Subcutaneous abdominal adipose tissue (tissue), 5 donors: ENCODE measurements around the gene GALNT9.
"Not testable (repeated sequence)": the region's sequence is repeated elsewhere in the genome, so short reads cannot be mapped to it uniquely, and the experiment has no call there.

ENCODE experiments used
- H3K27ac ChIP-seq: one replicate; pipeline ENCODE4 v1.7.0; 2013; ENCODE audit warnings: low read depth, mild to moderate bottlenecking, inconsistent platforms, low read length, moderate library complexity
- H3K27me3 ChIP-seq, 5 donors: one replicate each; pipeline ENCODE4 v1.7.0; 2013; ENCODE audit warnings: low read length in 5 of 5, inconsistent platforms in 1 of 5; ENCODE audit not compliant: control insufficient read depth in 5 of 5, insufficient read depth in 4 of 5
- H3K36me3 ChIP-seq, 5 donors: one replicate each; pipeline ENCODE4 v1.7.0; 2013; ENCODE audit warnings: low read length in 5 of 5; ENCODE audit not compliant: control insufficient read depth in 5 of 5, insufficient read depth in 5 of 5
- H3K4me1 ChIP-seq, 5 donors: one replicate each; pipeline ENCODE4 v1.7.0; 2013; ENCODE audit warnings: low read length in 5 of 5, mild to moderate bottlenecking in 3 of 5, moderate library complexity in 1 of 5; ENCODE audit not compliant: control insufficient read depth in 5 of 5, insufficient read depth in 5 of 5
- H3K4me3 ChIP-seq, 5 donors: one replicate each; pipeline ENCODE4 v1.7.0; 2013; ENCODE audit warnings: low read length in 5 of 5, low read depth in 1 of 5
- H3K9ac ChIP-seq, 5 donors: one replicate each; pipeline ENCODE4 v1.7.0; 2013; ENCODE audit warnings: low read length in 5 of 5, mild to moderate bottlenecking in 4 of 5, moderate library complexity in 3 of 5
- H3K9me3 ChIP-seq, 5 donors: one replicate each; pipeline ENCODE4 v1.7.0; 2013; ENCODE audit warnings: low read length in 5 of 5; ENCODE audit not compliant: control insufficient read depth in 5 of 5
- donor health status: healthy.
- donor health status: healthy.
- donor health status: healthy.
- donor health status: healthy.
- donor health status: healthy.

GALNT9 gene

DNA sequence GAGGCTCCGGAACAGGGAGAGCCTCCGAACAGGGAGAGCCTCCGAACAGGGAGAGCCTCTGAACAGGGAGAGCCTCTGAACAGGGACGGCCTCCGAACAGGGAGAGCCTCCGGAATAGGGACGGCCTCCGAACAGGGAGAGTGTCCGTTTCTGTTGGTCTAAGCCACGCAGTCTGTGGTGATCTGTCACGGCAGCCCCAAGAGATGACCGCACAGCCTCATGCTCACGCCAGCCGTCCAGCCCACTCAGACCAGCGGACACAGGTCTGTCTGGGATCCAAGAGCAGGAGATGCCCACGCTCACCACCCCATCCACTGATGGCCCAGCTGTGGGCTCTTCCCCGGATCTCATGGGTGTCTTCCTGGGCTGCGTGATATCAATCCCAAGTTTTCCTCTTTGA is 33.3 kb downstream of the GALNT9 start:
- Histone ChIP-seq H3K4me1 (peaks cover 0 to 10% (median 0%) of the 10 kb centered on the region in 5 donors), H3K36me3 (no peaks in the 10 kb centered on the region), H3K9me3 (no peaks in the 10 kb centered on the region), H3K27me3 (peaks cover 30 to 47% (median 34%) of the 10 kb centered on the region in 5 donors), H3K27ac (no peak overlapping the region), H3K9ac (no peak overlapping the region), H3K4me3 (no peak overlapping the region)

DNA sequence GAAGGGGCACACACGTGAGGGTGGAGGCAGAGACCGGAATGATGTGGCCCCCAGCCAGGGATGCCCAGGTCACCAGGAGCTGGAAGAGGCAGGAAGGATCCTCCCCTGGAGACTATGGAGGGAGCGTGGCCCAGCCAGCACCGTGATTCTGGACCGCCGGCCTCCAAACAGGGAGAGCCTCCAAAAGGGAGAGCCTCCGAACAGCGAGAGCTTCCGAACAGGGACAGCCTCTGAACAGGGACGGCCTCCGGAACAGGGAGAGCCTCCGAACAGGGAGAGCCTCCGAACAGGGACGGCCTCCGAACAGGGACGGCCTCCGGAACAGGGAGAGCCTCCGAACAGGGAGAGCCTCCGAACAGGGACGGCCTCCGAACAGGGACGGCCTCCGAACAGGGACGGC is 33.8 kb downstream of the GALNT9 start:
- H3K9me3 ChIP-seq, H3K4me3 ChIP-seq, H3K27ac ChIP-seq, H3K36me3 ChIP-seq, H3K4me1 ChIP-seq, H3K9ac ChIP-seq: not testable (repeated sequence)
- peaks cover 30 to 45% (median 34%) of the 10 kb centered on the region in 5 donors for H3K27me3 ChIP-seq

DNA sequence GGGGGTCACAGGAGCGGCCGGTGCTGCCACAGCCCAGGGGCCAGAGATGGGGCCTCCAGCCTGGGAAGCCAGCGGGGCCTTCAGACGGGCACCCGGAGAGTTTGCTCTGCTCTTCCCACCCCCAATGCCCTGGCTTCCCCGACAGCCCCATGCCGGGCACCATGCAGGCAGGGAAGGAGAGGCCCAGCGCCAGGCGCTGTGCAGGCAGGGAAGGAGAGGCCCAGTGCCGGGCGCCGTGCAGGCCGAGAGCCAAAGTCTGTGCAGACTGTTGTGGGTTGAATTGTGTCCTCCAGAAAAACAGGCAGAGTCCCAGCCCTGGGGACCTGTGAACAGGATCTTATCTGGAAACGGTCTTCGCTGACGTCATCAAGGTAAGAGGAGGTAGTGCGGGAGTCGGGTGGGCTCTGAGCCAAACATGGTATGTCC is 34.3 kb downstream of the GALNT9 start:
- Histone ChIP-seq H3K9me3 (no peaks in the 10 kb centered on the region), H3K27ac (no peak overlapping the region), H3K36me3 (no peaks in the 10 kb centered on the region), H3K4me1 (peaks cover 0 to 10% (median 0%) of the 10 kb centered on the region in 5 donors), H3K9ac (no peak overlapping the region), H3K4me3 (no peak overlapping the region), H3K27me3 (peaks cover 30 to 45% (median 34%) of the 10 kb centered on the region in 5 donors)

GRCh38 chr12:132294121-132295034 is 35.0 kb downstream of the GALNT9 start:
- Histone ChIP-seq H3K4me1 (peaks cover 0 to 10% (median 0%) of the 10 kb centered on the region in 5 donors), H3K9me3 (no peaks in the 10 kb centered on the region), H3K4me3 (no peak overlapping the region), H3K9ac (no peak overlapping the region), H3K27ac (no peak overlapping the region), H3K36me3 (no peaks in the 10 kb centered on the region), H3K27me3 (peaks cover 33 to 52% (median 35%) of the 10 kb centered on the region in 5 donors)

DNA sequence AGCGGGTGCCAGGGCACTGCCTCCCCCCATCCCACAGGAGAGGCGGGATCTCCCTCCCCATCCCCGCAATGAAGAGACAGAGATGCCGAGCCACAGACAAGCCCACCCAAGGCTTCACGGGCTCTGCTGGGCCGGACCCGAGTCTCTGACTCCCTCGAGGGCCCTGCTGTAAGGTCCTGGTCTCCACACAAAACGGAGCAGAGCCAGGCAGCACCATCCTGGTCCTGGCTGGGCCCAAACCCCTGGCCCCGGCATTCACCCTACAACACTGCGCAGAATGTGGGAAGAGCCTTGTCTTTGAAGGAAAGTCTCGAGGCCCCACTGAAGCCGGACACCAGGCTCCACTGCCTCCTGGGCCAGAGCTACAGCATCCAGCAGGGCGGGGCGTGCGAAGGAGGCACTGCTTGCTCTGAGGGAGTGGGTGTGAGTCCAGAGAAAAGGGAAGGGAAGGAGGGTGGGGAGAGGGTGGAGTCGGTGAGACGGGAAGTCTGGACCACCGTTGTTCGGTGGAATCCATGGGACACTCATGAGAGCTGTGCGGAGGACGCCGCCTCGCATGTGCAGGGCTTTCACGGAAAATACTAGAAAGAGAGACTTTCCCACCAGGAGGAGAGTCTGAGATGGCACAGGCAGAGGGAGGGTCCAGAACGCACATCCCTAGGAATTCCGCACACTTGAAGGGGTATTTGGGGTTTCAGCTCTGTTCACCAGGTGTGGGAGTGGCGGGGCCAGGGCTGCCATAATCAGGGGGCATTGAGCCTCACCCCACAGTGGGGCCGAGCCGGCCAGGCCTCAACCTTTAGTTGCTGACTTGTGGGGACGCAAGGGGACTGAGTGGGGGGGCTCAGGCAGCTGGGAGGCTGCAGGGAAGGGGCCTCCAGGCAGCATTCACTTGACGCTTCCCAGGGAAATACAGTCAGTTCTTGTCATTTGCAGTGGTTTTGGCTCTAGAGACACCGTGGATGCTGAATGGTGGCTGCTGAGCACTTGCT is 36.8 kb downstream of the GALNT9 start:
- H3K27me3 ChIP-seq: peaks cover 43 to 60% (median 50%) of the 10 kb centered on the region in 5 donors
- no peak overlapping the region for H3K9ac ChIP-seq
- H3K27ac ChIP-seq: no peak overlapping the region

DNA sequence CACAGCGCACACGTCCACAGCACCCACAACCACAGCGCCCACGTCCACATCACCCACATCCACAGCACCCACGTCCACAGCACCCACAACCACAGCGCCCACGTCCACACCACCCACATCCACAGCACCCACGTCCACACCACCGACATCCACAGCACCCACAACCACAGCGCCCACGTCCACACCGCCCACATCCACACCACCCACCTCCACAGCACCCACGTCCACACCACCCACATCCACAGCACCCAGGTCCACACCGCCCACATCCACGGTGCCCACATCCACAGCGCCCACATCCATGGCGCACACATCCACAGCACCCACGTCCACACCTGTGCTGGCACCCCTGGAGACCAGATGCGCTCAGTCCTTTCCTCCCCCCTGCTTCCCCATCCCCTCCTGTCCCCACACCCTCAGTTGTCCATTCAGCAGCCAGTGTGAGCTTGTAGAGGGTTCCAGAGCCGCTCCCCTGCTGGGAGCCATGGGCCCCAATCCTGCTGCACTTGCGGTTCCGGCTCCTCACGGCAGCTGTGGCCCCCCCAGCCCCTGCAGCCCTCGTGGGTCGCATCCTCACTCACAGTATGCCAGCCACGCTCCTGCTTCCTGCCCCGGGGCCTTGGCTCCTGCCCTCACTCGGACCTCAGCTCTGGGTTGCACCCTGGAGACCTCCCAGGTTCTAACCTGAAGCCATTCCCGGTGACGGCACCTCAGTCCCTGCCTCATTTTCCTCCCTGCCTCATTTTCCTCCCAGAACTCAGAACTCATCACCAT is 37.8 kb downstream of the GALNT9 start:
- Histone ChIP-seq H3K4me3 (no peak overlapping the region), H3K27ac (no peak overlapping the region), H3K9ac (no peak overlapping the region), H3K4me1 (peaks cover 0 to under 1% (median 0%) of the 10 kb centered on the region in 5 donors), H3K9me3 (no peaks in the 10 kb centered on the region), H3K36me3 (no peaks in the 10 kb centered on the region), H3K27me3 (peaks cover 44 to 59% (median 52%) of the 10 kb centered on the region in 5 donors)

More for the DNA sequence above, 36.8 kb downstream of the GALNT9 start:
- H3K4me1 ChIP-seq: peaks cover 0 to 5% (median 0%) of the 10 kb centered on the region in 5 donors
- H3K9me3 ChIP-seq: no peaks in the 10 kb centered on the region
- H3K36me3 ChIP-seq: no peaks in the 10 kb centered on the region
- H3K4me3 ChIP-seq: no peak overlapping the region

GRCh38 chr12:132290203-132290540 is 39.2 kb downstream of the GALNT9 start:
- Histone ChIP-seq H3K27me3 (peaks cover 44 to 57% (median 56%) of the 10 kb centered on the region in 5 donors), H3K9me3 (no peaks in the 10 kb centered on the region), H3K9ac (no peak overlapping the region), H3K4me1 (peaks cover 0 to 6% (median 0%) of the 10 kb centered on the region in 5 donors), H3K36me3 (no peaks in the 10 kb centered on the region), H3K4me3 (no peak overlapping the region), H3K27ac (no peak overlapping the region)

GRCh38 chr12:132289356-132290202 is 39.8 kb downstream of the GALNT9 start:
- Histone ChIP-seq H3K4me3 (no peak overlapping the region), H3K27me3 (peaks cover 44 to 57% (median 56%) of the 10 kb centered on the region in 5 donors), H3K4me1 (peaks cover 0 to 6% (median 0%) of the 10 kb centered on the region in 5 donors)

More at GRCh38 chr12:132289356-132290202, 39.8 kb downstream of the GALNT9 start:
- Histone ChIP-seq H3K27ac (no peak overlapping the region), H3K36me3 (no peaks in the 10 kb centered on the region), H3K9me3 (no peaks in the 10 kb centered on the region), H3K9ac (no peak overlapping the region)
